Duodenal mucosa (tissue), 2 donors: Measurements from ENCODE around the gene KIF4B.
"Not testable (repeated sequence)": the region's sequence is repeated elsewhere in the genome, so short reads cannot be mapped to it uniquely, and the experiment has no call there.

ENCODE experiments used
- H3K27ac ChIP-seq: one replicate; pipeline ENCODE4 v1.7.0; 2013; ENCODE audit warnings: low read depth, low read length
- H3K27me3 ChIP-seq, 2 donors: one replicate each; pipeline ENCODE4 v1.7.0; 2013; ENCODE audit warnings: low read length in 2 of 2, control low read depth in 1 of 2; ENCODE audit not compliant: insufficient read depth in 2 of 2, control insufficient read depth in 1 of 2
- H3K36me3 ChIP-seq, 2 donors: one replicate each; pipeline ENCODE4 v1.7.0; 2013; ENCODE audit warnings: low read length in 2 of 2, control low read depth in 1 of 2; ENCODE audit not compliant: insufficient read depth in 2 of 2, control insufficient read depth in 1 of 2
- H3K4me1 ChIP-seq, 2 donors: one replicate each; pipeline ENCODE4 v1.7.0; 2013; ENCODE audit warnings: low read length in 2 of 2, control low read depth in 1 of 2; ENCODE audit not compliant: insufficient read depth in 2 of 2, control insufficient read depth in 1 of 2
- H3K4me3 ChIP-seq, 2 donors: one replicate each; pipeline ENCODE4 v1.7.0; 2013; ENCODE audit warnings: low read length in 2 of 2, low read depth in 1 of 2
- H3K9ac ChIP-seq, 2 donors: one replicate each; pipeline ENCODE4 v1.7.0; 2013; ENCODE audit warnings: low read length in 2 of 2, low read depth in 1 of 2
- H3K9me3 ChIP-seq, 2 donors: one replicate each; pipeline ENCODE4 v1.7.0; 2013; ENCODE audit warnings: low read length in 2 of 2, control low read depth in 1 of 2; ENCODE audit not compliant: control insufficient read depth in 1 of 2

The KIF4B gene

DNA sequence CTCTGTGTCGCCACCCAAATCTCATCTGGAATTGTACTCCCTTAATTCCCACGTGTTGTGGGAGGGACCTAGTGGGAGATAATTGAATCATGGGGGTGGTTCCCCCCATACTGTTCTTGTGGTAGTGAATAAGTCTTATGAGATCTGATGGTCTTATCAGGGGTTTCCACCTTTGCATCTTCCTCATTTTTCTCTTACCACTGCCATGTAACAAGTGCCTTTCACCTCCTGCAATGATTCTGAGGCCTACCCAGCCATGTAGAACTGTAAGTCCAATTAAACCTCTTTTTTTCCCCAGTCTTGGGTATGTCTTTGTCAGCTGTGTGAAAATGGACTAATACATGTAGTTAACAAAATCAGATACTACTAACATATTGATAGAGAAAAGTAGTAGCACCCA lies 35.3 kb upstream of the KIF4B start:
- H3K27me3 ChIP-seq, H3K27ac ChIP-seq, H3K9me3 ChIP-seq, H3K9ac ChIP-seq, H3K4me3 ChIP-seq, H3K4me1 ChIP-seq, H3K36me3 ChIP-seq: not testable (repeated sequence)

DNA sequence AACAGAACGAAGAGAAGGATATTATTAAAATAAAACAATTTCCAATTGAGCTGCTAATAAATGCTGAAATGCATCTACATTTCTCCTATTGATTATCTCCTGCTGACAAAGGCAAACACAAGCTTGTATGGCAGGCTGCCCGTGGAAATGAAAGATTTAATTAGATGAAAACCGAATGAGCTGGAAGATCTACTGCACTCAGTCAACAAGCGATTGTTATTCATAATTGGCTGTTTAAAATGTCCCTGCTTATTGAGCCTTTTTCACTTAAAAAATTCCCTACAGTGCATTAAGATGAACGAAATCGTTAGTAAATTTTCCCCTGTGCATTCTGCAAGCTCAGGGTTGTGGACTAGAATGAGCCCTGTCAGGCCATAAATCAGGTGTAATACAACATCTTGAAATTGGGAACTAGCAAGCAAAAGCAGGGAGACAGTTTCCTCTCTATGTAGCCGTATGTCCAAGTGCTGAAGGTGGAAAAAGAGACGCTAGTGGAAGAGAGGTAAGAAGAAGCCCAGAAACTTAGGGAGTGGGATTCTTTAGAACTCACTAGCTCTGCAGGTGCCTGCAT lies 28.5 kb upstream of the KIF4B start:
- Histone ChIP-seq H3K36me3 (no peaks in the 10 kb centered on the region), H3K27me3 (no peaks in the 10 kb centered on the region), H3K4me1 (no peaks in the 10 kb centered on the region), H3K9me3 (no peaks in the 10 kb centered on the region), H3K4me3 (no peak overlapping the region), H3K9ac (no peak overlapping the region), H3K27ac (no peak overlapping the region)

DNA sequence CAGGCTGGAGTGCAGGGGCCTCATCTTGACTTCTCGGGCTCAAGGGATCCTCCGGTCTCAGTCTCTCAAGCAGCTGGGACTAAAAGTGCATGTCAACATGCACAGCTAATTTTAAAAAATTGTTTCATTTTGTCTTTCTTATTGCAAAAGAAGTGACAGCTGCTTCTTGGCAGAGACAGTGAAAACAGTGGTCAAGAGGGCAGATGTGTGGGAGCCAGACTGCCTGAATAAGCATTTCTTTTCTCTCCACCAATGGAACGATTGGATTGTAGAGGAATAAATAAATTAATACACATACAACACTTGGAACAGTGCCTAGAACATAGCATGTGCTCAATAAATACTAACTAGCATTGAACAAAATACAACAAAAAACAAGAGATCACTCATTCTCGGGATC lies 27.4 kb upstream of the KIF4B start:
- Histone ChIP-seq H3K4me3 (no peak overlapping the region), H3K36me3 (no peaks in the 10 kb centered on the region), H3K9ac (no peak overlapping the region), H3K27ac (no peak overlapping the region), H3K4me1 (no peaks in the 10 kb centered on the region), H3K9me3 (no peaks in the 10 kb centered on the region), H3K27me3 (no peaks in the 10 kb centered on the region)

DNA sequence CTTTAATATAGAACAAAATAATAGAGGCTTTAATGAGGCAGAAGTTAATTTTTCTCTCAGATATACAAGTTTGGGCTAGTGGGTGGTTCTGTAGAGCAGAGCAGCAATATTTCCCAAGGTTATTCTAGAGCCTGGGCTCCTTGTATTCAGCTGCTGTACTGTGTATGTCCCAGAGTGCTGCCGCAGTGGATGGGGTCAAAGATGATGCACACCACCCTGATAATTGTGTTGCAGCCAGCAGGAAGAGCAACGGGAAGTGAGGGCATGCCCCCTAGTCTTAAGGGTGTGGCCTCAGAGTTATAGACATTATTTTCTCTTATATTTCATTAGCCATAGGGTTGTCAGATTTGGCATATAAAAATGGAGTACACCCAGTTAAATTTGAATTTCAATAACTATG lies 23.9 kb upstream of the KIF4B start:
- no peaks in the 10 kb centered on the region for H3K27me3 ChIP-seq
- H3K9ac ChIP-seq, result no peak overlapping the region
- H3K27ac ChIP-seq, result no peak overlapping the region
- no peaks in the 10 kb centered on the region for H3K9me3 ChIP-seq
- no peak overlapping the region for H3K4me3 ChIP-seq
- H3K36me3 ChIP-seq, result no peaks in the 10 kb centered on the region
- H3K4me1 ChIP-seq, result no peaks in the 10 kb centered on the region

DNA sequence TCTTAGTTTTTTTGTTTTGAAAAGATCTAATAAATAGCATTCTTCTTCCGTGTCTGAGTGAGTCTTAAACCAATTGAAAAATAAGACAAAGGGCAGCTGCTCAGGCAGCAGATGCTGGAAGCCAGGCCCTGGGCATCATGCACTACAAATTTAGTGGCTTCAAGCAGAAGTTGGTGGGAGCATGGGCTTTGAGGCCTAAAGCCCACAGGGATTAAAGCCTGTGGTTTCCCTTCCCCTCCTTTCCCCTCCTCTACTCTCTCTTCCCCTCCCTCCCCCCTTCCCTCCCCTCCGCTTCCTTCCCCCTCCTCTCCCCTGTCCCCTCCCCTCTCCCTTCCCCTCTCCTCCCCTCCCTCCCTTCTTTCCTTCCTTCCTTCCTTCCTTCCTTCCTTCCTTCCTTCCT lies 20.1 kb upstream of the KIF4B start:
- no peaks in the 10 kb centered on the region for H3K9me3 ChIP-seq
- H3K9ac ChIP-seq, result no peak overlapping the region
- no peaks in the 10 kb centered on the region for H3K36me3 ChIP-seq
- H3K4me3 ChIP-seq, result no peak overlapping the region
- H3K4me1 ChIP-seq, result no peaks in the 10 kb centered on the region
- no peak overlapping the region for H3K27ac ChIP-seq
- H3K27me3 ChIP-seq, result no peaks in the 10 kb centered on the region

DNA sequence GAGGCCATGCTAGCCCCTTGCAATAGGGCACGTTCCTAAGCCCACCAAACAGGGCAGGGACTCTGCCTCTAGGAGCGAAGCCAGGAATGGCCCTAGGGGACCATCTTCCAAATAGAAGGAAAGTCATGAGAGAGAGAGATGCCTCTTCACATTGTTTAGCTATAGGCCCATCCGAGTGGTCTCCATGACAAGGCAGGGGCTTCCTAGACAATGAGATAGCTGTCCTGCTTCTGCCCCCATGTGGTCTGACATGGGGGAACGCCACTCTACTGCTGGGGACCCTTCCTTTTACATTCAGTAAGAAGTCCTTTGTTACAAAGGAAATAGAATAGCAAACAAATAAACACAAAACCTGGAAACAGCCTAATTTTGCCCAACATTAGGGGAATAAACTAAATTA lies 17.9 kb upstream of the KIF4B start:
- Histone ChIP-seq H3K9ac (no peak overlapping the region), H3K4me3 (no peak overlapping the region), H3K9me3 (no peaks in the 10 kb centered on the region), H3K36me3 (no peaks in the 10 kb centered on the region), H3K4me1 (no peaks in the 10 kb centered on the region), H3K27ac (no peak overlapping the region), H3K27me3 (no peaks in the 10 kb centered on the region)

DNA sequence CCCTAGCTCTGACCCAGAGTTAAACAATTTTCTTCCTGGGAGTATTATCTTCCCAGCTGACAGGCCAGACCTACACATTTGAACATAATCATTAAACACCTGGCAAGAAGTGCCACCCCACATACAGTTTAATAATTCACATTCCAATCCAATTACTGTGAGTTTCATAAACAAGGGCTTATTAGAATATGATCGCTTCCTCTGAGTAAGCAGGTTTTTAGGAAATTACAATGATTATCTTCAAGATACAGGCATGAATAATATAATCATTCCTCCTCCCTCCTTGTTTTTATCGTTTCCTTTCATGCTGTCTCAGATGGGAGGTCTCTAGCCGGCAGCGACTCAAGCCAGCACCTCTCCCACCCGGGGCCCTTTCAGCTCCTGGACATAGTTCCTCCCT lies 15.8 kb upstream of the KIF4B start:
- Histone ChIP-seq H3K9ac (no peak overlapping the region), H3K9me3 (no peaks in the 10 kb centered on the region), H3K27me3 (no peaks in the 10 kb centered on the region), H3K27ac (no peak overlapping the region), H3K36me3 (no peaks in the 10 kb centered on the region), H3K4me3 (no peak overlapping the region), H3K4me1 (no peaks in the 10 kb centered on the region)

DNA sequence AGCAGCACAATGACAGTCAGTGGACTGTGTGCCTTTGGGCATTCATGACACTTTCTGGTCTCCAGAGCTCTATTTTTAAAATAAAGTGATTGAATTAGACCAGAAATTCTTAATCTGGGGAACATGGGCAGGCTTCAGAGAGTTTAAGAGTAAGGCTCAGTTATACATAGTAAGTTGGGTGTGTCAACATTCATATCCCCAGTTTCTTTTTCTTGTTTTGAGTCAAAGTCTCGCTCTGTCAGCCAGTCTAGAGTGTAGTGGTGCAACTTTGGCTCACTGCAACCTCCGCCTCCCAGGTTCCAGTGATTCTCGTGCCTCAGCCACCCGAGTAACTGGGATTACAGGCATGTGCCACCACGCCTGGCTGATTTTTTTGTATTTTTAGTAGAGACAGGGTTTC lies 13.7 kb upstream of the KIF4B start:
- Histone ChIP-seq H3K36me3 (no peaks in the 10 kb centered on the region), H3K27me3 (no peaks in the 10 kb centered on the region), H3K4me1 (no peaks in the 10 kb centered on the region), H3K9me3 (no peaks in the 10 kb centered on the region), H3K27ac (no peak overlapping the region), H3K4me3 (no peak overlapping the region), H3K9ac (no peak overlapping the region)

DNA sequence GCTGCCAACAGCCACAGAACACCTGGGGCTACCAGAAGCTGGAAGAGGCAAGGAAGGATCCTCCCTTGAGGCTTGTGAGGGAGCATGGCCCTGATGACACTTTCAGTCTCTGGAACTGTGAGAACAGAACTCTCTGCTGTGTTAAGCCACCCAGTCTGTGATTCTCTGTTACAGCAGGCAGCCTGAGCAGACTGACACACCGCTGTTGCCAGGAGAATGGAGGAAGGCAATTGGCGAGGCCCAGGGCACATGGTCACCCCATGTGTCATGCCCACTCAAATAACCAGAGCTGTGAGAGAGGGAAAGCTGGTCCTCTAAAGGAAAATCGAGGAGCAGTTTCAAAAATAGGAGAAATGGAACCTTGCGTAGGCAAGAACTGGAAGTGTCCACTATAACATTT lies 12.0 kb upstream of the KIF4B start:
- Histone ChIP-seq H3K4me1 (no peaks in the 10 kb centered on the region), H3K27ac (no peak overlapping the region), H3K9ac (no peak overlapping the region), H3K4me3 (no peak overlapping the region), H3K36me3 (no peaks in the 10 kb centered on the region), H3K9me3 (no peaks in the 10 kb centered on the region), H3K27me3 (no peaks in the 10 kb centered on the region)

DNA sequence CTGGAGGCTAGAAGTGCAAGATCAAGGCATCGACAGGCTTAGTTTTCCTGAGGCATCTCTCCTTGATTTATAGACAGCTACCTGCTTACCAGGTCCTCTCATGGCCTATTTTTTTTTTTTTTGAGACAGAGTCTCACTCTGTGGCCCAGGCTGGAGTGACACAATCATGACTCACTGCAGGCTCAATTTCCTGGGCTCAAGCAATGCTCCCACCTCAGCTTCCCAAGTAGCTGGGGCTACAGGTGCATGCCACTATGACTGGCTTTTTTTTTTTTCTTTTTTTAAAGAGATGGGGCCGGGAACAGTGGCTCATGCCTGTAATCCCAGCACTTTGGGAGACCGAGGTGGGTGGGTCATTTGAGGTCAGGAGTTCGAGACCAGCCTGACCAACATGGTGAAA lies 10.8 kb upstream of the KIF4B start:
- H3K27ac ChIP-seq, H3K36me3 ChIP-seq, H3K4me1 ChIP-seq, H3K9ac ChIP-seq, H3K9me3 ChIP-seq, H3K27me3 ChIP-seq, H3K4me3 ChIP-seq: not testable (repeated sequence)

DNA sequence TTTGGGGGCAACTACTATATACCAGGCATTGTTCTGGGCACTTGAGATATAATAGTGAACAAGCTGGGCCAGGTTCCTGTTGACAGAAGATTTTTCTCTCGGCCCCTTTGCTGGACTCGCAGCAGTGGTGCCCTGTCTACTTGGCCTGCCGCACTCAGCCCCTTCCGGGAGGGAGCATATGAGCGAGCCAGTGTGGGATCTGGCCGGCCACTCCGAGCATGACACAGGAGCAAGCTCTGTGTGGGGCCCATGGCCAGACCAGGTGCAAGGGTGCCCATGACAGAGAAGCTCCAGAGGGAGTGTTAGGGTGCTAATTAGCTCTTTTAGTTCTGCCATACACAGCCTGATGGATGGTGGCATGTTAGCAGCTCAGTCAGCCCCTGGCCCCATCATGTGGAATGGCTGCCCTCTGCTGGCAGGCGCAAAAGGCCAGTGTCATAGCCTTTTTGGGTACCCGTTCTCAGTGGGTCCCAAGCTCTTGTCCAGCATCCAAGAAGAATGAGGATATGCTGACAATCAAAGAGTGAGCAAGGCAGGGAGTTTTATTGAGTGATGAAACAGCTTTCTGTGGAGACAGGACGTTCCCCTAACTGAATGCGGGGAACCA lies 9.3 kb upstream of the KIF4B start:
- Histone ChIP-seq H3K4me3 (no peak overlapping the region), H3K9me3 (no peaks in the 10 kb centered on the region), H3K9ac (no peak overlapping the region), H3K27ac (no peak overlapping the region), H3K36me3 (no peaks in the 10 kb centered on the region), H3K4me1 (no peaks in the 10 kb centered on the region), H3K27me3 (no peaks in the 10 kb centered on the region)
